Fibroblast of mammary gland (primary cell): Measurements from ENCODE around the gene ULK4.

ENCODE experiments used
- DNase-seq: peaks from one replicate; pipeline ENCODE4 v3.0.0-alpha.2; 2010; ENCODE audit warnings: low read depth
- H3K4me3 ChIP-seq: 2 replicates; pipeline ENCODE4 v1.5.1; 2011; ENCODE audit warnings: low read depth, mild to moderate bottlenecking, low read length, moderate library complexity; ENCODE audit not compliant: control insufficient read depth
- TF ChIP-seq, protein P1 (sequence below): conservative IDR thresholded peaks from 2 replicates; pipeline ENCODE4 v1.5.1; 2011; ENCODE audit warnings: low read depth, low read length, inconsistent platforms; ENCODE audit not compliant: control insufficient read depth, insufficient read depth

ULK4 gene

DNA sequence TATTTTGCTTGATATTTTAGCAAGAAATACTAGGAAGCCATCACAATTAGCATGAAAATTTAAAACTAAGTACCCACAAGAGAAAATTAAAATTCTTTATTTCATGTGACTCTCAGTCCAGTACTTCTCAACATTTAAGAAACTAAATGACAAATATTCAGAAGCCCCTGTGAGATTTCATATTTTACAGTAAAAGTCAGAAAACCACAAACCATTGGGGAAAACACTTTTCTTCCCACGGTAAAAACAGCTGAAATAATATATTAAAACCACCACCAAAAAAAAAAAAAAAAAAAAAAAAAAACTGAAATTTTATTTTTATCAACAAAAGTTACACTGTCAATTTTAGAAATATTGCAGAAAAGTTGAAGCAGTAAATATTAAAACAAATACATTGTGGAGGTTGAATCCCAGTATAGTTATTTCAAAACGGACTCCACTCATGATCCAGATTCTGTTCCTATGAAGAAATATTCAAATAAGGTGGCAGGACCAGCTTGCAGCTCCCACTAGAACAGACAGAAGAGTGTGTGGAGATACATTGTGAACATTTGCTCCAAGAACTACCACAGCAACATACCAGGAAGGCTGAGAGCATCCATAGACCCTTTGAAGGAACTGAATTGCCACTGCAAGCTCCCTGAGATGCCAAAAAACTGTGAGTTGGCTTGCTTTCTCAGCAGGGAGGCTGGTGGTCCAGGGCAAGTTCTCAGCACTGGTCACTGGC, 454.4 kb downstream of the ULK4 start:
- DNase-seq = no peak
- H3K4me3 ChIP-seq = no peak overlapping the region
- TF ChIP-seq, protein P1, sequence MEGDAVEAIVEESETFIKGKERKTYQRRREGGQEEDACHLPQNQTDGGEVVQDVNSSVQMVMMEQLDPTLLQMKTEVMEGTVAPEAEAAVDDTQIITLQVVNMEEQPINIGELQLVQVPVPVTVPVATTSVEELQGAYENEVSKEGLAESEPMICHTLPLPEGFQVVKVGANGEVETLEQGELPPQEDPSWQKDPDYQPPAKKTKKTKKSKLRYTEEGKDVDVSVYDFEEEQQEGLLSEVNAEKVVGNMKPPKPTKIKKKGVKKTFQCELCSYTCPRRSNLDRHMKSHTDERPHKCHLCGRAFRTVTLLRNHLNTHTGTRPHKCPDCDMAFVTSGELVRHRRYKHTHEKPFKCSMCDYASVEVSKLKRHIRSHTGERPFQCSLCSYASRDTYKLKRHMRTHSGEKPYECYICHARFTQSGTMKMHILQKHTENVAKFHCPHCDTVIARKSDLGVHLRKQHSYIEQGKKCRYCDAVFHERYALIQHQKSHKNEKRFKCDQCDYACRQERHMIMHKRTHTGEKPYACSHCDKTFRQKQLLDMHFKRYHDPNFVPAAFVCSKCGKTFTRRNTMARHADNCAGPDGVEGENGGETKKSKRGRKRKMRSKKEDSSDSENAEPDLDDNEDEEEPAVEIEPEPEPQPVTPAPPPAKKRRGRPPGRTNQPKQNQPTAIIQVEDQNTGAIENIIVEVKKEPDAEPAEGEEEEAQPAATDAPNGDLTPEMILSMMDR = no peak

DNA sequence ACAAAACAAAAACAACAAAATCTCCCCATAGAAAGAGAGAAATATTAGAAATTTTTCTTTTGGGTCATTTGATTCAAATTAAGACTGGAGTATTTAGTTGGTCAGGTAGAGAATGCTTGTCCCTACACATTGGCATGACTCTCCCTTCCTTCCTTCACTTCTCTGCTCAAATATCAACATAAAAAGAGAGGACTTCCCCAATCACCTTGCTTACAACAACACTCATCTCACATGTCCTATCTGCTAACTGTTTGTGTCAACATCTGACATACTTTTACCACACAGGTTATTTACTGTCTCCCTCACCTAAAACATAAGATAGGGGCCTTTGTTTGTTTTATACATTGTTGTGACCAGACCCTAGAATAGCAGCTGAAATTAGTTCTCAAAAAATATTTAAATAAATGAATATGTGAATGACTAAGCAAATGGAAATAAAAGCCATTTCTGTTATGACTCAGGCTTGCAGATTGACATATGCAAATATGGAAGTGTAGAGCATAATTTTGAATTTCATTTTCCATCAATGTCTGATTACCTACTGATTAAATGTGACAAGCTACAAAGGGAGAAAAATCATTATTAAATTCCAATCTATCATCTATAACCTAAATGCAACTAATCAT, 457.8 kb downstream of the ULK4 start:
- TF ChIP-seq, protein P1 = no peak
- no peak for DNase-seq
- no peak overlapping the region for H3K4me3 ChIP-seq

DNA sequence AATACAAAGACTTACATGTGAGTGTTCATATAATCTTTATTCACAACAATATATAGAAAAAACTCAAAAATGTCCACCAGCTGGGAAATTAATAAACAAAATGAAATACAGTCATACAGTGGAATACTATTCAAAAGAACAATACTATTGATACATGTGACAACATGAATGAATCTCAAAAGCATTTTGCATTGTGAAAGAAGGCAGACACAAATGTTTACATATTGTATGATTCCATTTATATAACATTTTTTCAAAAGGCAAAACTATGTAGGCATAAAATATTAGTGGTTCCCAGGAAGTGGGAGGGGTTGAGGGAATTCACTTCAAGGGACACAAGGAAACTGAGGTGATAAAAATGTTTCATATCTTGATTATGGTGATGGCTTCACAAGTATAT, 459.4 kb downstream of the ULK4 start:
- TF ChIP-seq, protein P1 = no peak
- no peak overlapping the region for H3K4me3 ChIP-seq
- no peak for DNase-seq

DNA sequence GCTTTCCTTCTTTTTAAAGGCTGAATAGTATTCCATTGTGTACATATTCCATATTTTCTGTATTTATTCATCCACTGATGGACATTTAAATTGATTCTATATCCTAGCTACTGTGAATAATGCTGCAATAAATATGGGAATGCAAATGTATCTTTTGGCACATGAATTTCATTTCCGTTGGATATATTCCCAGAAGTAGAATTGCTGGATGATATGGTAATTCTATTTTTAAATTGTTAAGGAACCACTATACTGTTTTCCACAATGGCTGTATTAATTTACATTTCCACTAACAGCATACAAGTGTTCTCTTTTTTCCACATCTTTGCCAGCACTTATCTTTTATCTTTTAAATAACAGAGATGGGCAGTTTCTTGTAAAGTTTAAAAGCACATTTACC, 459.9 kb downstream of the ULK4 start:
- DNase-seq = no peak
- TF ChIP-seq, protein P1 = no peak
- H3K4me3 ChIP-seq = no peak overlapping the region

DNA sequence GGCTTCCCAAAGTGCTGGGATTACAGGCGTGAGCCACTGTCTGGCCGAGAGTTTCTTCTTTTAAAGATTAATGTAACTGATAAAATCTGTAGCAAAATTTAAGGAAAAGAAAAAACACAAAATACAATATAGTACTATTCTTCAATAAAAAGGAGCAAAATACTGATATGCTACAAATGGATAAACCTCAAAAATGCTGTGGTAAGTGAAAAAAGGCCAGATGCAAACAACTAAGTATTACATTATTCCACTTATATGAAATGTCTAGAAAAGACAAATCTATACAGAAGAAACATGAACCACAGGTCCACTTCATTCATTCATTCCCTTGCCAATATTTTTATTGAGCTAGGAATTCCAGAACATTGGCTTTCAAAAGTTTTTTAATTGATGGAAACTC, 463.1 kb downstream of the ULK4 start:
- H3K4me3 ChIP-seq = no peak overlapping the region
- TF ChIP-seq, protein P1 = no peak
- no peak for DNase-seq

DNA sequence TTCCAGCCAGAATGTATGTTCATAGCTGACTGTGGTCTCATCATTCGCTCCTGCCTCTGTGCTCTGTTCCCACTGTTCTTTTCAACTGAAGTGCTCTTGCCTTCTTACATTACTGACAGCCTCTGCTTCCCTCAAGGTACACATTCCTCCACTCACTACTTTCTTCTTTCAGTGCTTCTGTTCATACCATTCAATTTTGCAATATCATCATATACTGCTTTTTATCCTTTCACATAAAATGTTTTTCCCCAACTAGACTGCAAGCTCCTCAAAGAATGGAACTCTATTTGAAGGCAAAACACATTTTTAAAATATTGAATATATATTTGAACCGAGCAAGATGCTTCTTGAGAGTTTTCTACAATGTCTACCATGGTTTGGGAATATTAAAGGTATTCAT, 471.5 kb downstream of the ULK4 start:
- no peak for DNase-seq
- H3K4me3 ChIP-seq = no peak overlapping the region
- TF ChIP-seq, protein P1 = no peak
